Measurements from ENCODE around the gene STRAP. TPM values are rescaled to one million over a fixed set of nuclear protein-coding genes. Genes with fewer than 3 reads are reported as not detected.
A peak's percentile ranks its signal among the peaks of the same experiment; 100 is the strongest.

Gene STRAP
- total and polyA plus RNA-seq, 10 of the 15 experiments (the other 5 are each of a cell fraction or from before 2014, with no cell fraction given), result 64.3 to 281 (median 119) TPM

DNA sequence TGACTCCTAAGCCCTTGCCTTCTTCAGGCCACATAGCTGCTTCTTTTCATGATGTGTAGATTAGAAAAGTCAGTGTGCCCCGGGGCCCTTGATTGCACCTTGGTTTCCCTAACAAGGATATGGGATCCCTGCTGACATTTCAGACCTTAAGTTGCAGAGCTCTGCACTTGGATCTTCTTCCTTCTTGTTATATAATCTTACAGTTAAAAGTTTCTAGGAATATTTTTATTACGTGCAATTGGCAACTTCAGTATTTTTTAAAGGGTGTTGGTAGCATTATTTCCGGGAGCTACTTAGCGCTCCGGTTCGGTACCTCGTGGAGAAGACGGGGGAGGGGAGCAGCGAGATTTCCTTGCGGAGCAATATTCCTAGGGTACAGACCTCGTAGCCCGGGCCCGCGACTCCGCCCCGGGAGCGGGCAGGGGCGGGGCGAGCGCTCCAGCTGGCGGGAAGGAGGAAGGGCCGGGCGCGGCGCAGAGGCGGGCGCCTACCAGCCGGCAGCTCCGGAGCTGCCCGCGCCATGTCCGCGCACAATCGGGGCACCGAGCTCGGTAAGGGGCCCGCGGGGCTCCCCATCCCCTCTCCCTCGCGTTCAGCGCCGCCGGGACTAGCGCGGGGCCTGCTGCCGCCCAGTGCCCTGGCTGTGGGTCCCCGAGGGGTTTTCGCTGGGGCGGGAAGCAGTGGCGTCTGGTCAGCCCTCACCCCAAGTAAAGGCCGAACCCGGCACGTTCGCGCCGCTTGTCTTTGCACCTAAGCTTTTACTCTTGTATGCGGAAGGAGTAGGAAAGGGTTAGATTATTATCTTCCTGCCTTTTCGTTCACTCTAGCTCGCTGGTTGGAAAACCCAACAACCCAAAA, 28.9 kb downstream of the STRAP start, which contains the start of gene DERA (continued):
- TF ChIP-seq TCF12 (IDR thresholded peaks at IDR 0.05; ENCODE audit: low read depth, low read length) (peak; percentile 82; the same call in 1 of the 2 replicates), LARP7 (IDR thresholded peaks at IDR 0.05) (peak; percentile 87; the same call in 1 of the 2 replicates), EED (IDR thresholded peaks at IDR 0.05; ENCODE audit: low read depth) (peak; percentile 38; the same call in 1 of the 2 replicates), BACH1 (IDR thresholded peaks at IDR 0.05; ENCODE audit: borderline replicate concordance) (peak; percentile 77), NR2F1 (conservative IDR thresholded peaks at IDR 0.05) (peak; percentile 72), ESRRA (IDR thresholded peaks at IDR 0.05; ENCODE audit: low read length) (no peak), ETV6 (conservative IDR thresholded peaks at IDR 0.05 in 1 of 2, IDR thresholded peaks at IDR 0.05 in 1 of 2; ENCODE audit: borderline replicate concordance in 1 of 2, low read depth in 1 of 2) (no peak), SMC3 (IDR thresholded peaks at IDR 0.05; ENCODE audit: borderline replicate concordance, low read length) (no peak), E2F8 (IDR thresholded peaks at IDR 0.05; ENCODE audit: low read depth, partially characterized antibody) (no peak), RUNX3 (IDR thresholded peaks at IDR 0.05; ENCODE audit: low read length) (0 out of 2 replicates have a peak, but pooled peaks have one; percentile 11), CREB1 (IDR thresholded peaks at IDR 0.05; ENCODE audit: low read depth) (no peak), NBN (IDR thresholded peaks at IDR 0.05) (no peak), MEF2B (IDR thresholded peaks at IDR 0.05; ENCODE audit: partially characterized antibody, poor library complexity, severe bottlenecking) (peak; percentile 33), BMI1 (IDR thresholded peaks at IDR 0.05; ENCODE audit: borderline replicate concordance) (no peak), CBFB (IDR thresholded peaks at IDR 0.05; ENCODE audit: low read depth) (no peak), POU2F2 (IDR thresholded peaks at IDR 0.05; ENCODE audit: borderline replicate concordance, low read depth, low read length) (no peak; the same call in 2 of the 3 replicates), POLR2AphosphoS5 (IDR thresholded peaks at IDR 0.05; ENCODE audit: low read length) (peak; percentile 75), SRF (IDR thresholded peaks at IDR 0.05; ENCODE audit: low read depth in 2 of 2, low read length in 2 of 2) (no peak), CBX5 (IDR thresholded peaks at IDR 0.05; ENCODE audit: low read depth) (0 out of 2 replicates have a peak, but pooled peaks have one; percentile 41), BRCA1 (IDR thresholded peaks at IDR 0.05; ENCODE audit: low read depth, low read length) (no peak), TBL1XR1 (IDR thresholded peaks at IDR 0.05; ENCODE audit: low read depth, low read length) (no peak), NFYB (IDR thresholded peaks at IDR 0.05; ENCODE audit: insufficient read depth, low read depth, low read length) (no peak), POLR2A (IDR thresholded peaks at IDR 0.05; ENCODE audit: low read depth, low read length) (peak; percentile 88)
- TF ChIP-seq, protein P1, sequence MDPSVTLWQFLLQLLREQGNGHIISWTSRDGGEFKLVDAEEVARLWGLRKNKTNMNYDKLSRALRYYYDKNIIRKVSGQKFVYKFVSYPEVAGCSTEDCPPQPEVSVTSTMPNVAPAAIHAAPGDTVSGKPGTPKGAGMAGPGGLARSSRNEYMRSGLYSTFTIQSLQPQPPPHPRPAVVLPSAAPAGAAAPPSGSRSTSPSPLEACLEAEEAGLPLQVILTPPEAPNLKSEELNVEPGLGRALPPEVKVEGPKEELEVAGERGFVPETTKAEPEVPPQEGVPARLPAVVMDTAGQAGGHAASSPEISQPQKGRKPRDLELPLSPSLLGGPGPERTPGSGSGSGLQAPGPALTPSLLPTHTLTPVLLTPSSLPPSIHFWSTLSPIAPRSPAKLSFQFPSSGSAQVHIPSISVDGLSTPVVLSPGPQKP (IDR thresholded peaks at IDR 0.05; ENCODE audit: low read depth, low read length), result no peak
- TF ChIP-seq, protein P2, sequence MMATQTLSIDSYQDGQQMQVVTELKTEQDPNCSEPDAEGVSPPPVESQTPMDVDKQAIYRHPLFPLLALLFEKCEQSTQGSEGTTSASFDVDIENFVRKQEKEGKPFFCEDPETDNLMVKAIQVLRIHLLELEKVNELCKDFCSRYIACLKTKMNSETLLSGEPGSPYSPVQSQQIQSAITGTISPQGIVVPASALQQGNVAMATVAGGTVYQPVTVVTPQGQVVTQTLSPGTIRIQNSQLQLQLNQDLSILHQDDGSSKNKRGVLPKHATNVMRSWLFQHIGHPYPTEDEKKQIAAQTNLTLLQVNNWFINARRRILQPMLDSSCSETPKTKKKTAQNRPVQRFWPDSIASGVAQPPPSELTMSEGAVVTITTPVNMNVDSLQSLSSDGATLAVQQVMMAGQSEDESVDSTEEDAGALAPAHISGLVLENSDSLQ (IDR thresholded peaks at IDR 0.05), result no peak
- TF ChIP-seq, protein P3, sequence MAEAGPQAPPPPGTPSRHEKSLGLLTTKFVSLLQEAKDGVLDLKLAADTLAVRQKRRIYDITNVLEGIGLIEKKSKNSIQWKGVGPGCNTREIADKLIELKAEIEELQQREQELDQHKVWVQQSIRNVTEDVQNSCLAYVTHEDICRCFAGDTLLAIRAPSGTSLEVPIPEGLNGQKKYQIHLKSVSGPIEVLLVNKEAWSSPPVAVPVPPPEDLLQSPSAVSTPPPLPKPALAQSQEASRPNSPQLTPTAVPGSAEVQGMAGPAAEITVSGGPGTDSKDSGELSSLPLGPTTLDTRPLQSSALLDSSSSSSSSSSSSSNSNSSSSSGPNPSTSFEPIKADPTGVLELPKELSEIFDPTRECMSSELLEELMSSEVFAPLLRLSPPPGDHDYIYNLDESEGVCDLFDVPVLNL (IDR thresholded peaks at IDR 0.05; ENCODE audit: low read depth, low read length), result no peak

All from GM12878 (cell line).